ENCODE measurements around the gene MMP12. TPM values are rescaled to one million over a fixed set of nuclear protein-coding genes. Genes with fewer than 3 reads are reported as not detected.

The MMP12 gene
- polyA plus RNA-seq, 1 donor from 2014 or later: not detected

DNA sequence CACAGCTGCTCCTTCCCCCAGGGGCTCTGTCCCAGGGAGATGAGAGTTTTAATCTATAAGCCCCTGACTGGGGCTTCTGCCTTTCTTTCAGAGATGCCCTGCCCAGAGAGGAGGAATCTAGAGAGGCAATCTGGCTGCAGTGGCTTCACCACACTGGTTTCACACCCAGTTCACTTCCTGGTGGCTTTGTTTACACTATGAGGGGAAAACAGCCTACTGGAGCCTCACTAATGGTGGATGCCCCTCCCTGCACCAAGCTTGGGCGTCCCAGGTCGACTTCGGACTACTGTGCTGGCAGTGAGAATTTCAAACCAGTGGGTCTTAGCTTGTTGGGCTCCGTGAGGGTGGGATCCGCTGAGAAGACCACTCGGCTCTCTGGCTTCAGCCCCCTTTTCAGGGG lies 55.3 kb downstream of the MMP12 start:
- Histone ChIP-seq H3K79me2 (replicated peaks; ENCODE audit: insufficient read depth, low read length) (no peaks in the 10 kb centered on the region), H2AFZ (ENCODE audit: low read depth, low read length) (no peak overlapping the region), H3K4me3 (ENCODE audit: low read length) (no peak overlapping the region), H3K27ac (ENCODE audit: low read length) (no peak overlapping the region), H3K4me2 (ENCODE audit: low read length) (no peak overlapping the region), H3K9me3 (ENCODE audit: low read length) (no peaks in the 10 kb centered on the region), H3K9me2 (ENCODE audit: insufficient read depth, low read length) (no peaks in the 10 kb centered on the region), H3F3A (ENCODE audit: insufficient read depth, low read length, poor library complexity, severe bottlenecking) (no peaks in the 10 kb centered on the region), H3K36me3 (ENCODE audit: insufficient read depth, low read length) (no peaks in the 10 kb centered on the region), H3K27me3 (ENCODE audit: insufficient read depth, low read depth, low read length) (no peaks in the 10 kb centered on the region), H4K20me1 (ENCODE audit: insufficient read depth) (no peaks in the 10 kb centered on the region), H3K9ac (ENCODE audit: low read length) (no peak overlapping the region)
- TF ChIP-seq, protein P1, sequence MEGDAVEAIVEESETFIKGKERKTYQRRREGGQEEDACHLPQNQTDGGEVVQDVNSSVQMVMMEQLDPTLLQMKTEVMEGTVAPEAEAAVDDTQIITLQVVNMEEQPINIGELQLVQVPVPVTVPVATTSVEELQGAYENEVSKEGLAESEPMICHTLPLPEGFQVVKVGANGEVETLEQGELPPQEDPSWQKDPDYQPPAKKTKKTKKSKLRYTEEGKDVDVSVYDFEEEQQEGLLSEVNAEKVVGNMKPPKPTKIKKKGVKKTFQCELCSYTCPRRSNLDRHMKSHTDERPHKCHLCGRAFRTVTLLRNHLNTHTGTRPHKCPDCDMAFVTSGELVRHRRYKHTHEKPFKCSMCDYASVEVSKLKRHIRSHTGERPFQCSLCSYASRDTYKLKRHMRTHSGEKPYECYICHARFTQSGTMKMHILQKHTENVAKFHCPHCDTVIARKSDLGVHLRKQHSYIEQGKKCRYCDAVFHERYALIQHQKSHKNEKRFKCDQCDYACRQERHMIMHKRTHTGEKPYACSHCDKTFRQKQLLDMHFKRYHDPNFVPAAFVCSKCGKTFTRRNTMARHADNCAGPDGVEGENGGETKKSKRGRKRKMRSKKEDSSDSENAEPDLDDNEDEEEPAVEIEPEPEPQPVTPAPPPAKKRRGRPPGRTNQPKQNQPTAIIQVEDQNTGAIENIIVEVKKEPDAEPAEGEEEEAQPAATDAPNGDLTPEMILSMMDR (IDR thresholded peaks at IDR 0.05; ENCODE audit: poor library complexity, severe bottlenecking): no peak
- TF ChIP-seq SMC3 (conservative IDR thresholded peaks at IDR 0.05; ENCODE audit: poor library complexity): no peak
- TF ChIP-seq EP300 (conservative IDR thresholded peaks at IDR 0.05; ENCODE audit: poor library complexity, severe bottlenecking): no peak
- TF ChIP-seq TAF1 (IDR thresholded peaks at IDR 0.05; ENCODE audit: low read depth): no peak
- no peak for TF ChIP-seq RAD21 (conservative IDR thresholded peaks at IDR 0.05)
- no peak for TF ChIP-seq POLR2AphosphoS5 (IDR thresholded peaks at IDR 0.05)
- TF ChIP-seq EZH2 (IDR thresholded peaks at IDR 0.05; ENCODE audit: borderline replicate concordance, insufficient read depth, low read length, poor library complexity, severe bottlenecking): no peak
- TF ChIP-seq, protein P2, sequence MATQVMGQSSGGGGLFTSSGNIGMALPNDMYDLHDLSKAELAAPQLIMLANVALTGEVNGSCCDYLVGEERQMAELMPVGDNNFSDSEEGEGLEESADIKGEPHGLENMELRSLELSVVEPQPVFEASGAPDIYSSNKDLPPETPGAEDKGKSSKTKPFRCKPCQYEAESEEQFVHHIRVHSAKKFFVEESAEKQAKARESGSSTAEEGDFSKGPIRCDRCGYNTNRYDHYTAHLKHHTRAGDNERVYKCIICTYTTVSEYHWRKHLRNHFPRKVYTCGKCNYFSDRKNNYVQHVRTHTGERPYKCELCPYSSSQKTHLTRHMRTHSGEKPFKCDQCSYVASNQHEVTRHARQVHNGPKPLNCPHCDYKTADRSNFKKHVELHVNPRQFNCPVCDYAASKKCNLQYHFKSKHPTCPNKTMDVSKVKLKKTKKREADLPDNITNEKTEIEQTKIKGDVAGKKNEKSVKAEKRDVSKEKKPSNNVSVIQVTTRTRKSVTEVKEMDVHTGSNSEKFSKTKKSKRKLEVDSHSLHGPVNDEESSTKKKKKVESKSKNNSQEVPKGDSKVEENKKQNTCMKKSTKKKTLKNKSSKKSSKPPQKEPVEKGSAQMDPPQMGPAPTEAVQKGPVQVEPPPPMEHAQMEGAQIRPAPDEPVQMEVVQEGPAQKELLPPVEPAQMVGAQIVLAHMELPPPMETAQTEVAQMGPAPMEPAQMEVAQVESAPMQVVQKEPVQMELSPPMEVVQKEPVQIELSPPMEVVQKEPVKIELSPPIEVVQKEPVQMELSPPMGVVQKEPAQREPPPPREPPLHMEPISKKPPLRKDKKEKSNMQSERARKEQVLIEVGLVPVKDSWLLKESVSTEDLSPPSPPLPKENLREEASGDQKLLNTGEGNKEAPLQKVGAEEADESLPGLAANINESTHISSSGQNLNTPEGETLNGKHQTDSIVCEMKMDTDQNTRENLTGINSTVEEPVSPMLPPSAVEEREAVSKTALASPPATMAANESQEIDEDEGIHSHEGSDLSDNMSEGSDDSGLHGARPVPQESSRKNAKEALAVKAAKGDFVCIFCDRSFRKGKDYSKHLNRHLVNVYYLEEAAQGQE (IDR thresholded peaks at IDR 0.05; ENCODE audit: borderline replicate concordance): no peak
- no peak for TF ChIP-seq MXI1 (conservative IDR thresholded peaks at IDR 0.05; ENCODE audit: poor library complexity, severe bottlenecking)

DNA sequence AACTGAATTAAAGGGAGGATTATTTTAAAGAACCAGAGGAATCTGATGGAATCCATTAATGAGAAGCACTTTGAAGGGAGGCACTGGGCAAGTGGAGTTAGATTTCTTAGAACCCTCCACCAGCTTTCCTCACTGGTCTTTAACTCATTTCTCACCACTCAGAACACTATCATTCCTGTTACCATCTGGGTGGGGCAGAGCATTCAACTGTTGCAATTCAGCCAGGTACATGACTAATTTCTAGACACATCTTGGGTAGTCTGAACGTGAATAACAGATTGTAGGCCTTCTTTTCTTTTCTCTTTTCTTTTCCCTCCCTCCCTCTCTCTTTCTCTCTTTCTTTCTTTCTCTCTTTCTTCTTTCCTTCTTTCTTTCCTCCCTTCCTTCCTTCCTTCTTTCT lies 61.3 kb downstream of the MMP12 start:
- Histone ChIP-seq H3K36me3 (ENCODE audit: insufficient read depth, low read length) (no peaks in the 10 kb centered on the region), H3K9me3 (ENCODE audit: low read length) (no peaks in the 10 kb centered on the region), H3K79me2 (replicated peaks; ENCODE audit: insufficient read depth, low read length) (no peaks in the 10 kb centered on the region), H3F3A (ENCODE audit: insufficient read depth, low read length, poor library complexity, severe bottlenecking) (no peaks in the 10 kb centered on the region), H2AFZ (ENCODE audit: low read depth, low read length) (no peak overlapping the region), H3K9ac (ENCODE audit: low read length) (no peak overlapping the region), H3K27me3 (ENCODE audit: insufficient read depth, low read depth, low read length) (no peaks in the 10 kb centered on the region), H3K27ac (ENCODE audit: low read length) (no peak overlapping the region), H3K4me2 (ENCODE audit: low read length) (no peak overlapping the region), H3K9me2 (ENCODE audit: insufficient read depth, low read length) (no peaks in the 10 kb centered on the region), H4K20me1 (ENCODE audit: insufficient read depth) (no peaks in the 10 kb centered on the region), H3K4me3 (ENCODE audit: low read length) (no peak overlapping the region)
- TF ChIP-seq MXI1 (conservative IDR thresholded peaks at IDR 0.05; ENCODE audit: poor library complexity, severe bottlenecking): no peak

Small RNA genes within 50 kb of the gene (small RNA-seq; reads per million reads assigned to genes)
- 0 to 0.24 (median 0.03) reads per million in 3 experiments for gene RNU7-159P

Other genes with a start within 250 kb of the MMP12 start
- gene MMP20, start 249.7 kb downstream of the MMP12 start, polyA plus RNA-seq: not detected in 2 replicates
- not detected in 2 replicates for gene MMP27, start 169.2 kb downstream of the MMP12 start, polyA plus RNA-seq
- not detected in 2 replicates for gene MMP8, start 150.0 kb downstream of the MMP12 start, polyA plus RNA-seq
- gene MMP10, start 94.4 kb downstream of the MMP12 start, polyA plus RNA-seq: not detected in 2 replicates
- gene MMP1, start 76.8 kb downstream of the MMP12 start, polyA plus RNA-seq: not detected in 2 replicates
- not detected in 2 replicates for gene MMP3, start 31.4 kb downstream of the MMP12 start, polyA plus RNA-seq
- gene MMP13, start 80.8 kb upstream of the MMP12 start, polyA plus RNA-seq: 0.26 TPM in 1 of 2 replicates, not detected in the other
- gene DCUN1D5, start 217.2 kb upstream of the MMP12 start, polyA plus RNA-seq: 73.6 and 85.5 TPM in 2 replicates
- 14.1 TPM in 2 replicates for gene DYNC2H1, start 234.4 kb upstream of the MMP12 start, polyA plus RNA-seq